Hematopoietic multipotent progenitor cell treated with erythropoietin and hydrocortisone succinate and interleukin-3 and kit ligand, for 6 days (in vitro differentiated cells): ENCODE data around the gene ZXDC.
A peak's percentile ranks its signal among the peaks of the same experiment; 100 is the strongest.

ENCODE experiments used
- DNase-seq: peaks from one replicate; pipeline ENCODE4 v3.0.0-alpha.2; 2015

The ZXDC gene

DNA sequence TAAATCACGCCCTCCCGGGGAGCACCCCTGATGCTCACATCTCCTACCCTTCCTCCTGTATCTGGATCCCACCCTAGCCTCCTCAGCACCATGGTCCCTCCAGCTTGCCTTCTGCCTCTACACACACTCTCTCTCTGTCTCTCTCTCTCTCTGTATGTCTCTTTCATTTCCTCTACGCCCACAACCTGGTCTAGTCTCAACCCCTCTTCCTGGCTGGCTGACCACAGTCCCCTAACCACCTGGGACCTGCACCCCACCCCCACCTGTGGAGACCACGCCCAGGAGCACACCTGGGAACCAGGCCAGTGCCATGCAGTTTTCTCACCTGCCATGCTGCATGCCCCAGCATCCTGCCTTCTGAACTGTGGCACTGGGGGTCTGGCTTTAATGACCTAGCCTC lies 84.9 kb downstream of the ZXDC start:
- DNase-seq, result no peak

DNA sequence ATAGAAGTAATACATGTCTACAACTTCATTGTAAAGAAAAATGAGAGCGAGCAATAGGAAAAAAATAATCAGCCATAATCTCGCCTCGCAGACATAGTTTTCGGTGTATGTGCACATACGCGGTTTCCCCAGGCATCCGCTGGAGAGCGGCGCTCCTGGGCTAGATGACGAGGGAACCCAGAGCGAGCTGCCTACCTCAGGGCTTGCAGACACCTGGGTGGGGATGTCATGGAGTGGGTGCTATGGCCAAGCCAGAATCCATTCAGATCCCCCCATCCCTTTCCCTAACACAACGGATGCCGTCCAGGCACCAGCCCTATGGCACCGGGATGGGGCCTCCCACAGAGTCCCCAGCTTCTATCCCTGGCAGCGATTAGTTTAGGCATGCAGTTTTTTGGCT lies 85.5 kb downstream of the ZXDC start:
- DNase-seq, result no peak

- no peak for DNase-seq
Measured at GRCh38 chr3:126389794-126390146, 85.9 kb downstream of the ZXDC start.

DNA sequence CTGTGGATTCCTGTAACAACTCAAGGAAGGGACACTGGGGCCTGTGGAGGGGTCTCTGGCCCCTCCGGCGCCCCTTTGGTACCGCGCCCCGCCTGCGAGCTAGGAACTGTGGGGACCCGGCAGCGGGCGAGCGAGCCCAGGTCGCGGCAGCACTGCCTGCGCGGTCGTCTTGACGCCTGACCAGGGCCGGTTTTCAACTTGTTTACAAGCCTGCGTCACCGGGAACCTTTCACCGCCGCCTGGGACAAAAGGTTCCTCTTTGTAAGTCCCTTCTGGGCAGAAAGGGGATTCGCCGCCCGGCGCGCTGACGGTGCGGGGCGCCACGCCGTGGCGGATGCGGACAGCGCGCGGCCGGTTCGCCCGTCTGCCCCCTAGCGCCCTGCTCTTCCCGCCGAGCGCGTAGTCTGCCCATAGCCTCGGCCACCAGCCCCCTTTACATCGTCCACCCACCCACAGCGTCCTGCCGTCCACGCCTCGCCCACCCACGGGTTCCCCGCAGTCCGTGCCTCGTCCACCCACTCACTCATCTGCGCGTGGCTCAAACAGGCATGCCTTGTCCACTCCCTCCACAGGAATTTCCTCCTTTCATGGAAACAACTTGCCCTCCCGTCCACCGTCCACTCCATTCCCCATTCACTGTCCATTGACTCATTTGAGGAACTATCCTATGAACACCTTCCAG lies 86.4 kb downstream of the ZXDC start:
- peak; percentile 85 for DNase-seq
